Tibial artery (tissue), 4 donors: Measurements from ENCODE around the gene DLG2.

Source experiments
- DNase-seq, 2 donors: peaks; one replicate each; pipeline ENCODE4 v3.0.0-alpha.2; 2019
- H3K27ac ChIP-seq, 2 donors: fragments of 200-600 bp; sonication (generic) in 1 of 2; 1 replicate in 1 of 2; 2 replicates in 1 of 2; pipeline ENCODE4 v1.5.1; 2018 to 2019; ENCODE audit warnings: mild to moderate bottlenecking in 1 of 2
- H3K27me3 ChIP-seq, 2 donors: fragments of 200-600 bp; sonication (generic) in 1 of 2; one replicate each; pipeline versions ENCODE4 v1.5.1 to v1.6.0; 2016 to 2019
- H3K36me3 ChIP-seq, 3 donors: fragments of 200-600 bp; sonication (generic) in 2 of 3; one replicate each; pipeline ENCODE4 v1.5.1; 2016 to 2019; ENCODE audit warnings: mild to moderate bottlenecking in 2 of 3
- H3K4me1 ChIP-seq, 4 donors: fragments of 200-600 bp; sonication (generic) in 2 of 4; 1 replicate in 3 of 4; 2 replicates in 1 of 4; pipeline ENCODE4 v1.5.1; 2016 to 2019
- H3K4me3 ChIP-seq, 2 donors: fragments of 200-600 bp; sonication (generic) in 1 of 2; 1 replicate in 1 of 2; 2 replicates in 1 of 2; pipeline ENCODE4 v1.5.1; 2018 to 2019; ENCODE audit warnings: mild to moderate bottlenecking in 2 of 2
- H3K9me3 ChIP-seq, 3 donors: fragments of 200-600 bp; sonication (generic) in 1 of 3; one replicate each; pipeline ENCODE4 v1.5.1; 2016 to 2019
- intact Hi-C: fragments of 100-400 bp; cut with DNase I; formaldehyde crosslinking; loops from one replicate; pipeline ENCODE4 v1.15.0; 2023; ENCODE audit warnings: low total_unique reads
- TF ChIP-seq, protein P1 (sequence below), 2 experiments: fragments of 200-600 bp in 1 of 2; fragments of 450-650 bp in 1 of 2; IDR thresholded peaks; one replicate each; pipeline ENCODE4 v1.5.1; 2017 to 2019; ENCODE audit warnings: antibody characterized with exemption in 2 of 2, mild to moderate bottlenecking in 1 of 2, moderate library complexity in 1 of 2

The DLG2 gene

DNA sequence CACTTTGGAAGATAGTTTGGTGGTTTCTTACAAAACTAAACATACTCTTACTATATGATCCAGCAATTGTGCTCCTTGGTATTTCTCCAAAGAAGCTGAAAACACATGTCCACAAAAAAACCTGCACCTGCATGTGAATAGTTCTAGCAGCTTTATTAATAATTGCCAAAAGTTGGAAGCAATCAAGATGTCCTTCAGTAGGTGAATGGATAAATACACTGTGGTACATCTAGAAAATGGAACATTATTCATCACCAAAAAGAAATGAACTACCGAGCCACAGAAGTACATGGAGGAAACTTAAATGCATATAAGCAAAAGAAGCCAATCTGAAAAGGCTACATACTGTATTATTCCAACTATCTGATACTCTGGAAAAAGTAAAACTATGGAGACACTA, 1771.9 kb downstream of the DLG2 start:
- H3K27me3 ChIP-seq, result no peaks in the 10 kb centered on the region
- H3K27ac ChIP-seq, result no peak overlapping the region
- TF ChIP-seq, protein P1, sequence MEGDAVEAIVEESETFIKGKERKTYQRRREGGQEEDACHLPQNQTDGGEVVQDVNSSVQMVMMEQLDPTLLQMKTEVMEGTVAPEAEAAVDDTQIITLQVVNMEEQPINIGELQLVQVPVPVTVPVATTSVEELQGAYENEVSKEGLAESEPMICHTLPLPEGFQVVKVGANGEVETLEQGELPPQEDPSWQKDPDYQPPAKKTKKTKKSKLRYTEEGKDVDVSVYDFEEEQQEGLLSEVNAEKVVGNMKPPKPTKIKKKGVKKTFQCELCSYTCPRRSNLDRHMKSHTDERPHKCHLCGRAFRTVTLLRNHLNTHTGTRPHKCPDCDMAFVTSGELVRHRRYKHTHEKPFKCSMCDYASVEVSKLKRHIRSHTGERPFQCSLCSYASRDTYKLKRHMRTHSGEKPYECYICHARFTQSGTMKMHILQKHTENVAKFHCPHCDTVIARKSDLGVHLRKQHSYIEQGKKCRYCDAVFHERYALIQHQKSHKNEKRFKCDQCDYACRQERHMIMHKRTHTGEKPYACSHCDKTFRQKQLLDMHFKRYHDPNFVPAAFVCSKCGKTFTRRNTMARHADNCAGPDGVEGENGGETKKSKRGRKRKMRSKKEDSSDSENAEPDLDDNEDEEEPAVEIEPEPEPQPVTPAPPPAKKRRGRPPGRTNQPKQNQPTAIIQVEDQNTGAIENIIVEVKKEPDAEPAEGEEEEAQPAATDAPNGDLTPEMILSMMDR (IDR thresholded peaks at IDR 0.05), result no peak
- H3K9me3 ChIP-seq, result peaks cover 0 to 17% (median 3%) of the 10 kb centered on the region in 3 donors
- intact Hi-C loops, result no loop called here
- H3K4me1 ChIP-seq, result no peaks in the 10 kb centered on the region
- DNase-seq, result no peak
- H3K4me3 ChIP-seq, result no peak overlapping the region
- H3K36me3 ChIP-seq, result peaks cover 0 to 7% (median 0%) of the 10 kb centered on the region in 3 donors

DNA sequence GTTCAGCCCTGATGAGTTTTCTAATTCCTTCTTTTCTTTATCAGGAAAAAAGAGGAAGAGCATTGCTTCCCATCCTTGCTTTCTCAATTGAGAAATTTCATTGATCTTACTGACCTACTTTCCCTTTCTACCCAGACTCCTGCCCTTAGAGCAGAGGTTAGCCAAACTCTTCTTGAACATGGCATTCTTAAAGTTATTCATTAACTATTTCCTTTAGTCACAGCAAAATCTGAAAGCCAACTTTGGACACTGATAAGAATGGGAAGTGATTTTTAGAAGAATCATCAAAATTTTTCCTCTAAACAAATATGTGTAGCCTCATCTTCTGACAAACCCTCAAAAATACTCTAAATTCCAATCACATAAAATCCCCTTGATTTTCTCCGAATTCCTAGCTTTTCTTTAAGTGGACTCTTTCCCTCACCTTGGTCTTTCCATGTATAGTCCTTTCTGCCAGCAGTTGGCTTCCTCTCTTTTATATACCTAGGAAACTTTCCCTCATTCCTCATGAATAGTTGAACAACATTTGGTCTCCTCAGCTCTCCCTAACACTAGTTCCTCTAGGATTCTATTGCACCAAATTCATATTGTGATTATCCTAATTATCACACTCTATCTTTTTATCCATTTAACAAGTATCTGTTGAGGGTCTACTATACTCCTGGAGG, 1774.2 kb downstream of the DLG2 start:
- Histone ChIP-seq H3K27me3 (no peaks in the 10 kb centered on the region), H3K4me3 (no peak overlapping the region), H3K27ac (no peak overlapping the region), H3K4me1 (no peaks in the 10 kb centered on the region), H3K36me3 (peaks cover 0 to 7% (median 0%) of the 10 kb centered on the region in 3 donors), H3K9me3 (peaks cover 0 to 12% (median 3%) of the 10 kb centered on the region in 3 donors)
- DNase-seq, result no peak
- intact Hi-C loops, result no loop called here
- TF ChIP-seq, protein P1 (IDR thresholded peaks at IDR 0.05), result no peak

DNA sequence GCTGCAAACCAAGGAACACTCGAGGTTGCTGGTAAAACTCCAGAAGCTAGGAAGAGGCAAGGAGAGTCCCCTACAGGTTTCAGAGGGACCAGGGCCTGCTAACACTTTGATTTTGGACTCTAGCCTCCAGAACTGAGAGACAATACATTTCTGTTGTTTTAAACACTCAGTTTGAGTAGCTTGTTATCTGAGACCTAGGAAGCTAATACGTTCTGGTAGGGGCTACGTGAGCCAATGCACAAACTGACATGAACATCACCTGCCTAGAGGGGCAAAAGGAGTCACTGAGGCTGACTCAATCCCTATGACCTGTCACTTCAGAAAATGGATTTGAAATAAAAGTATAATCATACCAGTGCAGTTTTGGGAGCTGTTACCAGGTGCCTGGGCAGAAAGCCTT, 1775.1 kb downstream of the DLG2 start:
- peaks cover 0 to 5% (median 1%) of the 10 kb centered on the region in 3 donors for H3K9me3 ChIP-seq
- TF ChIP-seq, protein P1 (IDR thresholded peaks at IDR 0.05), result no peak
- H3K36me3 ChIP-seq, result peaks cover 0 to 3% (median 0%) of the 10 kb centered on the region in 3 donors
- intact Hi-C loops, result no loop called here
- DNase-seq, result no peak
- no peak overlapping the region for H3K27ac ChIP-seq
- H3K4me1 ChIP-seq, result no peaks in the 10 kb centered on the region
- no peak overlapping the region for H3K4me3 ChIP-seq
- no peaks in the 10 kb centered on the region for H3K27me3 ChIP-seq

DNA sequence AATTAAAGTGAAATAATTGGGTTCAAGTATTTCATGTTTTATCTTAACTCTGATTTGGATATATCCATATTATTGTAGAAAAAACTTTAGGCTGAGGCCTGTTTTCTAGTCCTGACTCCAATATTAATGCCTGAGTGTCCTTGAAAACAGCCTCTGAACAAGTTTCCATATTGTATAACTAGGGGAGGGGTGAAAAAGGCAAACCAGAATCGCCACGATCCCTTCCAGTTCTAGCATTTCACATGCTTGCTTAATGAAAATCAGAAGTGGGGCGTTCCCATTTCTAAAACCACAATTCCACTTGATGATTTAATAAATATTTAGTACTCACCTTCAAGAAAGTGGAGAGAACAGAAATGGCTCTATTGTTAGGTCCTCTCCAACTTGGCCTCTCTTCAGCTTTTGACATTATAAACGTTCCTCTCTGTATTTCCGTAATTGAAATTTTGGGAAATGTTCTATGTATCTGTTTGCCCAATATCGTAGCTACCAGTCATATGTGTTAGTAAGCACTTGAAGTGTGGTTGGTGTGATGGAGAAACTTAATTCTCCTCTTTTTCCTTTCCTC, 1779.6 kb downstream of the DLG2 start:
- H3K9me3 ChIP-seq, result no peaks in the 10 kb centered on the region
- no peaks in the 10 kb centered on the region for H3K36me3 ChIP-seq
- no peaks in the 10 kb centered on the region for H3K4me1 ChIP-seq
- H3K27me3 ChIP-seq, result no peaks in the 10 kb centered on the region
- TF ChIP-seq, protein P1 (IDR thresholded peaks at IDR 0.05), result no peak
- H3K4me3 ChIP-seq, result no peak overlapping the region
- no peak for DNase-seq
- intact Hi-C loops, result no loop called here
- H3K27ac ChIP-seq, result no peak overlapping the region

DNA sequence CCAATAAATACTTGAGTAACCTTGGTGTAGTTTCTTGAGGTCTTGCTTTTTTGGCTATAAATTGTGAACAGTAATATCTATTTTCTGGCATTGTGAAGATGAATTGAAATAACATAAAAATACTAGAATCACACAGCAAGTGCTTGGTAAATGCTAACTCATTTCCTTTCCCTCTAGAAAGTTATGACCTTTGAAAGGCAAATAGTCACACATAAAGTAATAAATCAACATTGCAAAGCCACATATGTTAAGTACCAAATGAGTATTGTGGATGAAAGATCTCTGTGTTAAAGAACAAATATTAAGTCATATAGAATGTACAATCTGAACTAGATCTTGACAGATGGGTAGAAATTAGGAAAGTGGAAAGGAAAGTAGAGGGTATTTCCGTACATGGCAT, 1781.3 kb downstream of the DLG2 start:
- intact Hi-C loops, result no loop called here

More for the DNA sequence above, 1781.3 kb downstream of the DLG2 start:
- Histone ChIP-seq H3K36me3 (no peaks in the 10 kb centered on the region), H3K4me3 (no peak overlapping the region), H3K9me3 (no peaks in the 10 kb centered on the region), H3K27me3 (no peaks in the 10 kb centered on the region), H3K27ac (no peak overlapping the region), H3K4me1 (no peaks in the 10 kb centered on the region)
- TF ChIP-seq, protein P1 (IDR thresholded peaks at IDR 0.05), result no peak
- DNase-seq, result no peak
